Hypothalamus (tissue), 51 donors: ENCODE measurements around the gene TAS2R14.

Experiments used
- DNase-seq, 51 donors: peaks; one replicate each; lab custom pipeline; 2025; lab: John Stamatoyannopoulos, UW

The TAS2R14 gene

DNA sequence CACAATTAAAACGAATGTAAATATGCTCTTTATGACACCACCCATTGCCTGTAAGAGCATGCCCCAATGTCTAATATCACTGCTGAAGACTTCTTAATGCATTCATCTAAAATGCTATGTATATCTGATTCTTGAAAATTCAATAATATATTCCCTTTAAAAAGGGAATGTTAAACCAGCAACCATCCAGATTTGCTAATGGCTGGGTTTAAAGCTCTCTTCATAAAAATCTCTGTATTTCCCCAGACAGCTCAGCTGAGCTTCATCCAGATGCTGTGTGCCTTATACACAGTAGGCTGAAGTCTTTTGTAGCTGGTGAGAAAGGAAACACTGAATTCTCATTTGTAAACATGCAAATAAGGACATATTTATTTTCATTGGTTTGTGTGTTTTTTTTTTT is at the start of gene TAS2R14:
TAS2R14 (minus strand) TSS at position 101 of the 400 bp plus-strand sequence; CDS start at position 45, 56 bp downstream.
- no peak for DNase-seq

GRCh38 chr12:10986812-10987211 is 47.7 kb upstream of the TAS2R14 start, which contains the start of gene TAS2R50:
TAS2R50 (minus strand) TSS chr12:10986912; CDS start chr12:10986860, 52 bp downstream.
- DNase-seq, result no peak

GRCh38 chr12:10982244-10982643 is 43.2 kb upstream of the TAS2R14 start:
- no peak for DNase-seq

DNA sequence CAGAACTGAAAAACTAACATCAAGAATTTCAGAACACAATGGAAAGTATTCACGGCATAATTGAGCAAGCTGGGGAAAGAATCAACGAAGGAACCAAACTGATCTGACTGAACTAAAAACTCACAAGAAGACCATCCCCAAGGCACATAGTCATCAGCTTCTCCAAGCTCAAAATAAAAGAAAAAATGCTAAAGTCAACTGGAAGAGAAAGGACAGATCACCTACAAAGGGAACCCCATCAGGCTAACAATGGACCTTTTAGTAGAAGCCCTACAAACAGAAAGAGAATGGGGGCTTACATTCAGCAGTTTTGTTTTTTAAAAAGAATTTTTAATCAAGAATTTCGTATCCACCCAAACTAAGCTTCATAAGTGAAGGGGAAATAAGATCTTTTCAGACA is 35.9 kb upstream of the TAS2R14 start:
- no peak for DNase-seq

DNA sequence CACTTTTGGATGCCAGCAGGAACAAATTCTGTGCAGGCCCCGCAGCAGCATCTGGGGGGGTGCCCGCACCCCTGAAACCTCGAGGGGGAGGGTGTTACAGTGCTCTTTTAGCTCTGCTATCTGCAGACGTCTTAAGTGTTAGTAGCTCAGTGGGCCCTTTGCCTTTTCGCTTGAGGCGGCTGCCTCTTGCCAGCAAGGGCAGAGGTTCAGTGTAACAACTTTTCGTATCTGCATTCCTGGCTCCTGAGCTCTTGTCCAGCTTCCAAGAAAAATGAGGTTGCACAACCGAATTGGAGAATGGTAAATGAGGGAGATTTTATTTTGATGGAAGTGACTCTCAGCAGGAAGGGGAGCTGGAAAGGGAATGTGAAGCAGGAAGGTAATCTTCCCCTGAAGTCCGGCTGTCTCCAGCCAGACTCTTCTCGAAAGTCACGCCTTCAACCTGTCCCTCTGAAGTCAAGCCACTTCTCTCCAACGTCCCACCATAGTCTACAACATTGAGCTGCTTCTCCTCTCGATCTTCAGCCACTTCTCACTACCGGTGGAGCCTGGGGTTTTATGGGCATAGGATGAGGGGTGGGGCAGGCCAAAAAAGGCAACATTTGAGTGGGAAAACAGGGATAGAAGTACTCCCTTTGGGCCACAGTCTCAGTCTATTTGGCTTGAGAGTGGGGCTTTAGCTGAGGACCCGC is 29.8 kb upstream of the TAS2R14 start:
- DNase-seq, result no peak

GRCh38 chr12:10967409-10967808 is 28.3 kb upstream of the TAS2R14 start:
- DNase-seq, result no peak

DNA sequence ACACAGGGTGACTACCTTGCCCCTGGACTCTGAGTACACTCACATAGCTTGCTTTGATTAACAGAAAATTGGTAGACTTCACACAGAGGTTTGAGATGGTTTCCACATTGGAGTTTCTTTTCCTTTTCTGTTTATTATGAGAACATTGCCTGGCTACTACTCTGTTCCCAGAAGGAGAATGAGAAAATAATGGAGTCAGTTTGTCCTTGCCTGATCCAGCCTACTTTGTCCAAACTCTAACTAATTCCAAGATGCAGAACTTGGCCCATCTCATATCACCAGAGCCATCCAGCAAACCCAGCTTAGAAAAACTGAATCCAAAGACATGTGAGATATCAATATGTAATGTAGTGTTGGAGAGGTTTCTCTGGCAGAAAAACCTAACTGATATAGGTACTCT is 27.3 kb upstream of the TAS2R14 start:
- DNase-seq, result no peak

DNA sequence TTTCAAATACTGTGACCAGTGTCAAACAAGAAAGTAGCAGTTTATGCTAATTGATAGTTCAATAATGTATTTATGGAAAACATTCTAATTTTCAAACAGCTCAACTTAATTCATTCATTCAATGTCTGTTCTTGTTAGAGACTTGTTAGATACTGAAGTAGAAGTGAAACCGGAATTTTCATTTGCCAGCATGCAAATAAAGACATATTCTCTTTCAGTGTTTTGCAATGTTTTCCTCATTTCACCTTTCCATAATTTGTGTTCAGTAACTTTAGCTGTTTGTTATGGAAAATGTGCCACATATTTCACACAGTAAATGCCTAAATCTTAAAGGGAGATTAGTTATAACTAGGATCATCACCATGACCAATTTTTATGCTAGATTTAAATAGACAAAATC is 26.4 kb upstream of the TAS2R14 start:
- no peak for DNase-seq

DNA sequence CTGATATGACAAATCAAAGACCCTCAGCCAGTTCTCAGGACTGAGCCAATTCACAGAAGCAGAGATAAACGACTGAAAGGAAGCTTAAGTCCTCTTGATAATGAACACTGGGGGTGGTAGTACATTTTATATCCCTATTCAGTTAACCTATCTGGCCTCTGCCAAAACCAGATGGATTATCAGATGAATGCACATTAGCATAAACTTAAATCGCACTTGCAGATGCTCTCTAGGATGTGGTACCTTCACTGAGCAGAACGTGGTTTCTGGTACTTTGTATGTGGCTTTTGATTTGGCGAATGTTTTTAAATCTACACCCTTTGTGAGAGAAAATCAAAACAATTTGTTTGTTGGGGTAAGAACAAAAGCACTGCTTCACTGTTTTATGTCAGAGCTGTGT is 21.1 kb upstream of the TAS2R14 start:
- DNase-seq, result peak in 1 of 51 donors; percentile 35

DNA sequence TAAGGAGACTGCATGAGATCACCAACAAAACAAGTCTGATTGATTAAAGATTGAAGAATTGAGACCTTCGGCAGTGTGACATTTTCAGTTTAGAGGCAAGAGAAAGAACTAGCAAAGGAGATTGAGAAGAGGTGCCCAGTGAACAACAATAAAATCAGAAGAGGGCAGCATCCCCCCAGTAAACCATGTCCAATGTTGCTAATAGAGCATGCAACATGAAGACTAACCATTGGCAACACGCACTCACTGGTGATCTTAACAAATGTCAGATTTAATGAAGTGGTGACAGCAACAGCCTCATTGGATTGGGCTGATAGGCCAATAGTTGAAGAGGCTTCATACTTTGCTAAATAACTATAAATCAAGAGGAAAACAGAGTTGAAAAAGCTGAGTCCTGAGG is 20.7 kb upstream of the TAS2R14 start:
- peak in 14 of 51 donors; percentile 3 to 63 (median 12) for DNase-seq

DNA sequence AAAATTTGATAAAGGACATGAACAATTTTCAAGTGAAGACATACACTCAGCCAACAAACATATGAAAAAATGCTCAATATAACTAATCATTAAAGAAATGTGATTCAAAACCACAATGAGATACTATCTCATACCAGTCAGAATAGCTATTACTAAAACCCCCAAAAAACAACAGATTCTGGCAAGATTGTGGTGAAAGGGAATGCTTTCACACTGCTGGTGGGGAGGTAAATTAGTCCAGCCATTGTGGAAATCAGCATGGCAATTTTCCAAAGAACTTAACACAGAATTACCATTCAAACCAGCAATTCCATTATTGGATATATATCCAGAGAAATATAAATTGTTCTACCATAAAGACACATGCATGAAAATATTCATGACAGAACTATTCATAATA is 18.7 kb upstream of the TAS2R14 start:
- DNase-seq, result no peak

GRCh38 chr12:10956085-10956484 is 17.0 kb upstream of the TAS2R14 start:
- DNase-seq, result no peak

DNA sequence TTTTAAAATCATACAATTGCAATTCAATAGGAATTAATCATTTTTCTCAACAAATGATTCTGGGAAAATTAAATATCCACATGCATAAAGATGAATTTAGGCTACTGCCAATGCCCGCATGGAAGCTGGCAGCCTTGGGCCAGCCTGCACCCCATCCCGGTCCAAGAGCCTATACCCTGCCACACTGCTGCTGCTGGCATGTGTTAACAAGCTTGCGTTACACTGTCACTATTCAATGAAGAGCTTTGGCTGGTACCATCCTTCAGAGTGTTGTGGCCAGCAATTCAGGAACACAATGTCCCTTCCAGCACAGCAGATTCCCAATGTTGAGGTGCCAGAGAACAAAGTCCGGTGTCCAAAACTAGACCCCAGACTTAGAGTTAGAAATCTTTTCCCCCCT is 13.6 kb upstream of the TAS2R14 start:
- DNase-seq, result peak in 8 of 51 donors; percentile 1 to 32 (median 7)

GRCh38 chr12:10943167-10943566 is 4.1 kb upstream of the TAS2R14 start:
- no peak for DNase-seq

GRCh38 chr12:10941916-10942607 is 3.0 kb upstream of the TAS2R14 start:
- no peak for DNase-seq

DNA sequence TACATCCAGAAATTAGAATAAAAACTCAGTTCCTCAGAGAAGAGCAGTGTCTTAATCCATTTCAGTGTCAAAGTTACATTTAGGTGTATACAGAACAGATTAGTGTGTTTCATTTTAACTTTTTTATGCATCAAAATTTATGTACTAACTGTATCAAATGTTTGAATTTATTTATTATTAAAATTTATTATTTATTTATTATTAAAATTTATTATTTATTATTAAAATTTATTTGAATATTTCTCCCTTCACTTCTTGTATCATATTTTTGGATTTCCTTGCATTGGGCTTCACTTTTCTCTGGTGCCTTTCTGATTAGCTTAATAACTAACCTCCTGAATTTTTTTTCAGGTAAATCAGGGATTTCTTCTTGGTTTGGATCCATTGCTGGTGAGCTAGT is 2.3 kb upstream of the TAS2R14 start:
- DNase-seq, result no peak

DNA sequence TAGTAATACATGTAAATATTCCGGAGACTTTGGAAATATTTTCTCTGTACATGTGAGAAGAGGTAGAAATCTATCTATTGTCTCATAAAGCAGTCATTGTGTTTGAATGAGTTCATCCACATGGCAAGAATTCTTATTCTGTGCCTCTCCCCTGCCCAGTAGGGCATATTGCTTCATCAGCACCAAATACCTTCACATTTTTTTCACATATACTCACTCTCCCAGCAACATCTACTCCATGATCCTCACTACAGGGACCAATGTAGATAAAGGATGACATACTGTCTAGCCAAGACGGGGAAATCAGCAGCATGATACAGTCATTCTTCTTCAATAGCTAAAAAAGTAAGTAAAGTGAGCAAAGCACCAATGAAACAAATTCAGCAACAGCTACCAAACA is 1.3 kb upstream of the TAS2R14 start:
- DNase-seq, result no peak

GRCh38 chr12:10936506-10936905 is 2.6 kb downstream of the TAS2R14 start:
- DNase-seq, result no peak

- DNase-seq, result no peak
These were observed 10.2 kb downstream of the TAS2R14 start, which contains the start of gene PRH2 for GRCh38 chr12:10928746-10929286. PRH2 (plus strand) TSS chr12:10929236; CDS start chr12:10929274, 38 bp downstream.

DNA sequence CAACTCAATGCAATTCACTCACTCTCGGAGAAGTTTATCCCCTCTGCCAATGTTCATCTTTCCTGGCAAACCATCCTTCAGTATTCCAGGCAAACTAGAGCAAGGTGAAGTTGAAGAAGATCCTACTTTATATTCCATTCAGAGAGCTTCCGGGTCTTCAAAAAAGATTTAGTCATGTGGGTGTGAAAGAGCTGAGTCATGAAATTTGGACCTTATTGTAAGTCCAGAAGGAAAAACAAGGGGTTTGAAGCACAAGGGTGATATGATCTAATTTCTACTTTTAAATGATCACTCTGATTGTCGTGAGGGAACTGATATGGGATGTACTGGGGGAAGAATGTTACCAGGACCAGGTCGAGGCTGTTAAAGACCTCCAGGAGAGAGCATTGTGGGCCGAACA is 12.8 kb downstream of the TAS2R14 start:
- DNase-seq, result no peak

DNA sequence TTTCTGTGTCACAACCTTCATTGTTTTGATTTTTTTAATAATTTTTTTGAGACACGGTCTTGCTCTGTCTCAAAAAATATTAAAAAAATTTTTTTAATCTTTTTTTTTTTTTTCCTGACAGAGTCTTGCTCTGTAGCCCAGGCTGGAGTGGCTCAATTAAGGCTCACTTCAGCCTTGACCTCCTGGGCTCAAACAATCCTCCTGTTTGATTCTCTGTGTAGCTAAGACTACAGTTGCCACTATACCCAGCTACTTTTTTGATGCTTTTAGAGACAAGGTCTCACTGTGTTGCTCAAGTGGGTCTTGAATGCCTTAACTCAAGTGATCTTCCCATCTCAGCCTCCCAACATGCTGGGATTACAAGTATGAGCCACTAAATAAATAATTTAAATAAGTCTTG is 19.3 kb downstream of the TAS2R14 start:
- DNase-seq, result no peak

- no peak for DNase-seq
These were observed 28.7 kb downstream of the TAS2R14 start for GRCh38 chr12:10910380-10910779.
